Esophagus squamous epithelium (tissue), 4 donors: ENCODE data around the gene NLGN1.

Experiments
- CTCF ChIP-seq, 6 experiments: fragments of 450-650 bp in 4 of 6; fragments of 200-600 bp in 2 of 6; sonication (generic) in 2 of 6; IDR thresholded peaks; one replicate each; pipeline ENCODE4 v1.5.1; 2016 to 2019; ENCODE audit warnings: antibody characterized with exemption in 6 of 6, mild to moderate bottlenecking in 4 of 6, moderate library complexity in 4 of 6
- POLR2A ChIP-seq, 4 donors: fragments of 450-650 bp; IDR thresholded peaks; one replicate each; pipeline ENCODE4 v1.6.1; 2017; ENCODE audit warnings: antibody characterized with exemption in 4 of 4, mild to moderate bottlenecking in 4 of 4, moderate library complexity in 3 of 4

- TF ChIP-seq CTCF (IDR thresholded peaks at IDR 0.05): no peak
- TF ChIP-seq POLR2A (IDR thresholded peaks at IDR 0.05): no peak
Observed at GRCh38 chr3:173838644-173839043, 441.1 kb downstream of the NLGN1 start.
